ENCODE measurements around the gene GALNT11. TPM values are rescaled to one million over a fixed set of nuclear protein-coding genes. Genes with fewer than 3 reads are reported as not detected.
A peak's percentile ranks its signal among the peaks of the same experiment; 100 is the strongest.
"Not testable (repeated sequence)": the region's sequence is repeated elsewhere in the genome, so short reads cannot be mapped to it uniquely, and the experiment has no call there.

Gene GALNT11
- total RNA-seq, 4 donors from 2014 or later: 19.4 to 42.9 (median 27.2) TPM

DNA sequence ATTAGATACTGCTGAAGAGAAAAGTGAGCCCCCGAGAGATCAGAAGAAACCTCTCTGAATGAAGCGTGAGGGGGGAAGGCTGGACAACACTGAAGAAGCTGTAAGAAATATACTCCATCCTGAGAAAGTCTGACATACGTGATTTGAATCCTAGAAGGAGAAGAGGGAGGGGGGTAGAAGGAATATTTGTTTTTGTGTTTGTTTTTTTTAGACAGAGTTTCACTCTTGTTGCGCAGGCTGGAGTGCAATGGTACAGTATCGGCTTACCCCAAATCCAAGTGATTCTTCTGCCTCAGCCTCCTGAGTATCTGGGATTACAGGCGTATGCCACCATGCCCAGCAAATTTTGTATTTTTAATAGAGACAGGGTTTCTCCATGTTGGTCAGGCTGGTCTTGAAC, 52.6 kb downstream of the GALNT11 start:
- TF ChIP-seq POLR2A (IDR thresholded peaks at IDR 0.05): no peak
- TF ChIP-seq, protein P1, sequence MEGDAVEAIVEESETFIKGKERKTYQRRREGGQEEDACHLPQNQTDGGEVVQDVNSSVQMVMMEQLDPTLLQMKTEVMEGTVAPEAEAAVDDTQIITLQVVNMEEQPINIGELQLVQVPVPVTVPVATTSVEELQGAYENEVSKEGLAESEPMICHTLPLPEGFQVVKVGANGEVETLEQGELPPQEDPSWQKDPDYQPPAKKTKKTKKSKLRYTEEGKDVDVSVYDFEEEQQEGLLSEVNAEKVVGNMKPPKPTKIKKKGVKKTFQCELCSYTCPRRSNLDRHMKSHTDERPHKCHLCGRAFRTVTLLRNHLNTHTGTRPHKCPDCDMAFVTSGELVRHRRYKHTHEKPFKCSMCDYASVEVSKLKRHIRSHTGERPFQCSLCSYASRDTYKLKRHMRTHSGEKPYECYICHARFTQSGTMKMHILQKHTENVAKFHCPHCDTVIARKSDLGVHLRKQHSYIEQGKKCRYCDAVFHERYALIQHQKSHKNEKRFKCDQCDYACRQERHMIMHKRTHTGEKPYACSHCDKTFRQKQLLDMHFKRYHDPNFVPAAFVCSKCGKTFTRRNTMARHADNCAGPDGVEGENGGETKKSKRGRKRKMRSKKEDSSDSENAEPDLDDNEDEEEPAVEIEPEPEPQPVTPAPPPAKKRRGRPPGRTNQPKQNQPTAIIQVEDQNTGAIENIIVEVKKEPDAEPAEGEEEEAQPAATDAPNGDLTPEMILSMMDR (IDR thresholded peaks at IDR 0.05): no peak
- no peaks in the 10 kb centered on the region for H3K27me3 ChIP-seq
- peaks cover 0 to 4% (median 0%) of the 10 kb centered on the region in 4 donors for H3K4me1 ChIP-seq

GRCh38 chr7:152078786-152079185, 53.3 kb downstream of the GALNT11 start:
- H3K4me3 ChIP-seq: no peak overlapping the region
- peaks cover 0 to 4% (median 0%) of the 10 kb centered on the region in 4 donors for H3K4me1 ChIP-seq
- TF ChIP-seq, protein P1 (IDR thresholded peaks at IDR 0.05): no peak
- TF ChIP-seq POLR2A (IDR thresholded peaks at IDR 0.05): no peak
- H3K36me3 ChIP-seq: no peaks in the 10 kb centered on the region
- no peak for DNase-seq
- no peaks in the 10 kb centered on the region for H3K27me3 ChIP-seq
- H3K27ac ChIP-seq: no peak overlapping the region
- no peaks in the 10 kb centered on the region for H3K9me3 ChIP-seq

More for the DNA sequence above, 52.6 kb downstream of the GALNT11 start:
- no peak overlapping the region for H3K4me3 ChIP-seq
- no peaks in the 10 kb centered on the region for H3K9me3 ChIP-seq
- H3K27ac ChIP-seq: no peak overlapping the region
- no peaks in the 10 kb centered on the region for H3K36me3 ChIP-seq
- no peak for DNase-seq

GRCh38 chr7:152081088-152081487, 55.6 kb downstream of the GALNT11 start:
- peak in 1 of 2 donors; percentile 0 for TF ChIP-seq POLR2A (IDR thresholded peaks at IDR 0.05)
- TF ChIP-seq, protein P1 (IDR thresholded peaks at IDR 0.05): no peak
- H3K4me1 ChIP-seq: peaks cover 0 to 4% (median 0%) of the 10 kb centered on the region in 4 donors
- no peaks in the 10 kb centered on the region for H3K36me3 ChIP-seq
- no peak for DNase-seq
- no peak overlapping the region for H3K27ac ChIP-seq
- no peak overlapping the region for H3K4me3 ChIP-seq
- H3K9me3 ChIP-seq: no peaks in the 10 kb centered on the region
- no peaks in the 10 kb centered on the region for H3K27me3 ChIP-seq

DNA sequence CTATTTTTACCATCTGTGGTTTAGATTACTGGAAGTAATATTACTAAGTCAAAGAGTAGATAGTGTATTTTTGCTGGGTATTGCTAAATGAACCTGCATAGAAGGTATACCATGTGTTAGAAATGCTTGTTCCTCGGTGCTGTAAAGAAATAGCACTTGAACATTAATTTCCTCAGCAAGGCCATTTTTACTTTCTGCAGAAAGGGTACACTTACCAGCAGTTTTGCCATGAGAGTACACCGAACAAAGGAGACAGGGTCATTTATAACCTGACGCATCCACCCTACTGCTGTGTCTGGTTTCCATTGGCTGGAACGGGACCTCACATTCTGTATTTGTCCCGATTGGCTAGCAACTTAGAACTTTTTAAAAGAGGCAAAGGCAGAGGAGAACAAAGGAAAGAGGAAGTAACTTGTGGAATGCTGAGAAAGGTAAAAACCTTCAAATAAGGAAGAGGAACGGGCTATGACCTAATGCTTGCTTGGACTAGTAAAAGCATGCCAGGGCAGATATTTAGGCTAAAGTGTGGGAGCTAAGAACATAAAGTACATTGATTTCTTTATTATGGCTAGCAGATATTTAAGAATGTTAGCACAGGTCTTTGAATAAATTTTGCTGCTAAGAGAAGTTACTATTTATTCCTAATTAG, 56.7 kb downstream of the GALNT11 start:
- H3K4me1 ChIP-seq, H3K4me3 ChIP-seq, H3K27ac ChIP-seq, H3K36me3 ChIP-seq, H3K27me3 ChIP-seq, DNase-seq, H3K9me3 ChIP-seq: not testable (repeated sequence)

- Histone ChIP-seq H3K36me3 (no peaks in the 10 kb centered on the region), H3K9me3 (peaks cover 0 to 5% (median 0%) of the 10 kb centered on the region in 4 donors), H3K4me3 (no peak overlapping the region), H3K4me1 (no peaks in the 10 kb centered on the region), H3K27me3 (no peaks in the 10 kb centered on the region), H3K27ac (no peak overlapping the region)
- DNase-seq: no peak
- TF ChIP-seq, protein P1 (IDR thresholded peaks at IDR 0.05): no peak
- TF ChIP-seq POLR2A (IDR thresholded peaks at IDR 0.05): no peak
Observed at GRCh38 chr7:152085131-152085530, 59.7 kb downstream of the GALNT11 start.

DNA sequence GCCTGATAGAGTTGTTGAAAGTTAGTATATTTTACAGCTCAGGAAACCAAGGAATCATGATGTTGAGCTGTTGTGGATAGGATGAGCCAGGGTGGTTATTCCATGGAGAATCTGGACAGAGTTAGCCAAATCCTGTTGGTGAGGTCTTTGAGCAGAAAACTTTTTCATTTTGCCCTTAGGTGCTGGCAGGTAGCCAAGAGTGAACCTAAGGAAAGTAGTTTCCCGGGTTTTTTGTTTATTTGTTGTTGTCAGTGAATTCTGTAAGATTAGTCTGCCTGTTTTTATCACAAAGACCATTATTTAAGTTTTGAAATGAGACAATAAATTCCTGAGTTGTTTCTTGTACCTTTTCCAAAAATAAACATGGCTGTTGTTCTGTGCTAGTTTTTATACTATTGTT, 61.0 kb downstream of the GALNT11 start:
- no peak overlapping the region for H3K27ac ChIP-seq
- no peaks in the 10 kb centered on the region for H3K36me3 ChIP-seq
- H3K27me3 ChIP-seq: no peaks in the 10 kb centered on the region
- H3K9me3 ChIP-seq: peaks cover 0 to 5% (median 0%) of the 10 kb centered on the region in 4 donors
- no peaks in the 10 kb centered on the region for H3K4me1 ChIP-seq
- TF ChIP-seq, protein P1 (IDR thresholded peaks at IDR 0.05): no peak
- TF ChIP-seq POLR2A (IDR thresholded peaks at IDR 0.05): no peak
- DNase-seq: no peak
- no peak overlapping the region for H3K4me3 ChIP-seq

Measured in Peyer's patch (tissue), 4 donors.